Neural progenitor cell (in vitro differentiated cells): ENCODE data around the gene WDR86.

Experiments used
- CTCF ChIP-seq: fragments of 200-600 bp; sonication (generic); IDR thresholded peaks from 2 replicates; pipeline ENCODE4 v1.5.1; 2017; ENCODE audit warnings: antibody characterized with exemption, mild to moderate bottlenecking
- EZH2 ChIP-seq: fragments of 200-600 bp; sonication (generic); IDR thresholded peaks from 2 replicates; pipeline ENCODE4 v1.6.1; 2017; ENCODE audit warnings: antibody characterized with exemption, mild to moderate bottlenecking, moderate library complexity
- EZH2phosphoT487 ChIP-seq: fragments of 200-600 bp; sonication (generic); IDR thresholded peaks from 2 replicates; pipeline ENCODE4 v1.6.1; 2017; ENCODE audit warnings: antibody characterized with exemption

GRCh38 chr7:151379193-151379520 is 30.7 kb downstream of the WDR86 start:
- TF ChIP-seq CTCF (no peak), EZH2 (no peak), EZH2phosphoT487 (no peak)
